Measurements from ENCODE around the gene RAB30.
"Not testable (repeated sequence)": the region's sequence is repeated elsewhere in the genome, so short reads cannot be mapped to it uniquely, and the experiment has no call there.

RAB30 gene

DNA sequence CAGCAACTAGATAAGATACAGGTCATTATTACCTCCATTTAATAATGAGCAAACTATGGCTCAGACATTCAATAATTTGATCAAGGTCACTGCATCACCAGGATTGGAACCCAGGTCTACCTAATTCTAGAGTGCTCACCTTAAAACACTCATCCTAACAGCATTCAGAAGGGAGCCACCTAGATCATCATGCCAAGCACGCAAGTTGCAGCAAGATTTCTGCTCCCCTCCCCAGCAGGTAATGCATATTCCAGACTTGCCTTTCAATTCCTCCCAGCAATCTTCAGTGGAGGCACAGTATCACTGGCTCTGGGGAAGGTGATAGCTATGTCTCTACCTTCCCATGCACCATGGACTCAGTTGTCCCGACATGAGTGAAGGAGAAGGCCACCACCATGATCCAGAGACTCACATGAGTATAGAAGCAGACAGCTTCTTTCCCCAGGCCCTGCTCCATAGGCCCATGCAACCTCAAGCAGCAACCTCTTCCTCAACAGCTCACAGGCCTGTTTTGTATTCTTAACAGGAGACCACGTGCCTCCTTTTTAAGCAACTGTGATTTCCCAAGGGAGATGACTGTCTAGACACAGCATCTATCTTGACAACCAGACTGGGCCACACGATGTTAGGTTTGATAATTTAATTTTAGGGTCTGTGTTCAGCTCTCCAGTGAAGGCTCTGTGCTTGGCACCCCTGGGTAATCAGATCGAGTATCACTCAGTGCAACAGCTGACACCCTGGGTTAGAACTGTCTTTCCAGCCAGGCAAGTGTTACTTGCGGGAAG lies 36.4 kb downstream of the RAB30 start:
- DNase-seq, result no peak

DNA sequence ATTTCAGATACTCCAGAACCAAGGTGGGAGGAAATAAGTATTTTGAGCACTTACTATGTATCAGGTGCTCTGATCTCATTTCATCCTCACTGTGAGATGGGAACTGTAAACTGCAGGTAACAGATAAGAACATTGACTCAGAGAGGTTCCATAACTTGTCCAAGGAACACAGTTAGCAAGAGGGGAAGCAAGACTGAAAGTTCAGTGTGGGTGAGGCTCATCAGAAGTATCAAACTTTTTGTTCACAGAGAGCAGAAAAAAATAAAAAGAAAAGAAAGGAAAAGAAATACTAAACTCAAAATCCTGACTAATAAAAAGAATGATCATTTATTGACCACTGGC lies 37.1 kb downstream of the RAB30 start:
- DNase-seq, result no peak

DNA sequence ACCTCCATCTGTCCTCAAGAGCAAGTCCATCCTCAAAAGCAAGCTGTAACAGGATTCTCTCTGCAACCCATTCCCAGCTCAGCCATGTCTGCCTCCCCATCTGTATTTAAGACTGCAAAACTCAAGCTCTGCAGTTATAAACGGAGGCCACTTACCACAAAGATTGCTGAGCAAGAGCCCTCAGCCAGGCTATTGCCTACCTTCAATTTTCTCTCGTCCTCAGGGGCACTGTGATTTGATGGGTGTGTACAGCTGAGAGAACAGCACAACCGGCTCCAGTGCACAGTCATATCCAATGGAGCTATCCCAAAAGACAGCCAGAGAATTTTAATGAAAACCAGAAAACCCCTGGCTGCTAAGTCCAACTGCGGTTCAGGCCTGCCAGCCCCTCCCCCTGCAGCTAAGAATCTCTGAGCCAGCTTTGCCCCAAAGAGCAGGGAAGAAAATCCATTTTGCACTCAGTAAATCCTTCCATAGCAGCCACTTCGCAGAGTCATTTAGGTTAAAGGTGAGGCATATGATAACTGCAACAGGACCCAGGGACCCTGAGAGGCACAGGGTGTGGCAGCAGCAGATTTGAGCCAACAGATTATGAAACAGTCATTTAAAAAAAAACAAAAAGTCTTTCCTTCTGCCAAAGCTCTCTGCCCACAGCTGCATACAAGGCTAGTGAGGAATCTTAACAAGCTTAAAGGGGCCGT lies 37.6 kb downstream of the RAB30 start:
- no peak for DNase-seq

DNA sequence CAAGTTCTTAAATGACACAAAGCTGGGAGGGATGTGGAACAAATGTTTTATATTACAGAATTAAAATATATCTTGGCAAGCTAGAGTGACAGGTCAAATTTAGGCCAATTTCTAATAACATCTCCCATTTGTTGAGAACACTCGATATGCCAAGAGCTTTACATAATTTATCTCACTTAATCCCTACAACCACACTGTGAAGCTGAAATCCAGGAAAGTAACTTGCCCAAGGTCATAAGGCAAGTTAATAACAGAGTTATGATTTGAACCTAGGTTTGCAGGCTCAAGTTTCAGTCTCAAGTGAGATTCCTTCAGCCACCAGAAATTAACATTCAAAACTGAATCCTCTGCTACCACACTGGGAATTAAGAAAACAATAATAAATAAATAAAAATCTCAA lies 38.3 kb downstream of the RAB30 start:
- no peak for DNase-seq

DNA sequence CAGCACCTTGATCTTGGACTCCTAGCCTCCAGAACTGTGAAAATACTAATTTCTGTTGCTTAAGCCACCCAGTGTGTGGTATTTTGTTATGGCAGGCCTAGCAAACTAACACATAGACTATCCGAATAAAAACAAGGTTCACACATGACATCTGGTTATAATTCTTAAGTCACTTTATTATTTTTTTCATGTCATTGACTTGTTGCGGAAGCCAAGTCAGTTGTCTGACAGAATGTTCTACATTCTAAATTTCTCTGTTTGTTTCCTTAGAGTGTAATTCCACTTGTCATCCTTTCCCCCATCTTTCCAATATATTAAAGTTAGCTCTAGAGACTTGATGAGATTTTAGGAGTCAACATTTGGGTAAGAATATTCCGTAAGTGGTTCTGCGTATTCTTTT lies 40.6 kb downstream of the RAB30 start:
- DNase-seq, result no peak

DNA sequence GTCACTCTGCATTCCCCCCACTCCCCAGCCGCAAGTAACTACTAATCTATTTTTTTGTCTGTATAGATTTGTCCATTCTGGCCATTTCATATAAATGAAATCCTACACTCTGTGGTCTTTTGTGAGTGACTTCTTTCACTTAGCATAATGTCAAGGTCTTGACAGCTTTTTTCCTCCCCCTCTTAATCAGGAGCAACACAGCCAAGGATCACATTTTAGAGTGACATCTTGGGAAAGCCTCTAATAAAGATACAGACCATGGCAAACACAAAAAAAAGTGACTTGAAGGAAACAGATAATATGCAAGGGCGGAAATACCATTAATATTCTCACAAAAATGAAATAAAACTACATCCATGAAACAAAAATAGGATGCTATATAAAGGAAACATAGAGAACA lies 43.9 kb downstream of the RAB30 start:
- no peak for DNase-seq

DNA sequence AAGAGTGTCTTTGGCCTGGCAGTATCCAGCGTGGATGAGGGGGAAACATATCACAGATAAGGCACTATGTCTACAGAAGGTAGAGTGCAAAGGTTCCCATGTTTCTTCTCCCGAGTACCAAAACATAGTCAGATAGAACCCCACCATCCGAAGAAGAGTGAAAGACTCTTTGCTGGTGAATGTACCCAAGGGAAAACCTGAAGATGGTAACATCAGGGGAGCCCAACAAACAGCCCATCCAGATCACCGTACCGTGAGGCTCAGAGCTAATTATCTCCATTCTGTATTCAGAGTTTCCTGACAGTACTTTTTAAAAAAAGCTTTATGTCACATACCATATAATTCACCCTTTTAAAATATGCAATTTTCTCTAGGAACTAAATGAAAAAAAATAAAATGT lies 44.4 kb downstream of the RAB30 start:
- DNase-seq, result no peak

DNA sequence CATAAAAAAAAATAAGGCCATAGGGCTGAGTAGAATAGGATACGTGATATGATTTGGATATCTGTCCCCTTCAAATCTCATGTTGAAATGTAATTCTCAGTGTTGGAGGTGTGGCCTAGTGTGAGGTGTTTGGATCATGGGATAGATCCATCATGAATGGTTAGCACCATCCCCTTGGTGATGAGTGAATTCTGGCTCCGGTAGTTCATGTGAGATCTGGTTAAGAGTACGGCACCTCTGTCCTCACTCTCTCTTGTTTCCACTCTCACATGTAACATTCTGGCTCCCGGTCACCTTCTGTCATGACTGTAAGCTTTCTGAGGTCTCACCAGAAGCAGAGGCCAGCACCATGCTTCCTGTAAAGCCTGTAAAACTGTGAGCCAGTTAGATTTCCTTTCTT lies 45.5 kb downstream of the RAB30 start:
- no peak for DNase-seq

DNA sequence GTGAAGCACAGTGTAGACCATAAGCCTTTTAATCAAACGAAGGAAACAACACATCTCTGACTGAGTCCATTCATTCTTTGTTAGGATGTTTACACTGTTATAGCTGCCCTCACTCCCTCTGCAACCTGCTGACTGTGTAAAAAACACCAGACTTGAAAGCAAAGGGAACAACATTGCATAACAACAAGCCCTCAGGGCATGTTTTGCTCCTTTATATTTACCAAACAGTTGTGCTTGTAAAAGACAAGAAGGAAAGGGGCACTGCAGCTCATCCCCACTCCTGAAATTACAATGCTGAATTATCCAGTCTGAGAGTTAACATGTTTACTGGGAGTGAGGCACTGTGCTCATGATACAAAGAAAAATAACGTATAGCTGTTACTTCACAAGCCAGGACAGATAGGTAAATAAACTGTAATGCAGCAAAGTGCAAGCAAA lies 46.4 kb downstream of the RAB30 start:
- DNase-seq, result no peak

DNA sequence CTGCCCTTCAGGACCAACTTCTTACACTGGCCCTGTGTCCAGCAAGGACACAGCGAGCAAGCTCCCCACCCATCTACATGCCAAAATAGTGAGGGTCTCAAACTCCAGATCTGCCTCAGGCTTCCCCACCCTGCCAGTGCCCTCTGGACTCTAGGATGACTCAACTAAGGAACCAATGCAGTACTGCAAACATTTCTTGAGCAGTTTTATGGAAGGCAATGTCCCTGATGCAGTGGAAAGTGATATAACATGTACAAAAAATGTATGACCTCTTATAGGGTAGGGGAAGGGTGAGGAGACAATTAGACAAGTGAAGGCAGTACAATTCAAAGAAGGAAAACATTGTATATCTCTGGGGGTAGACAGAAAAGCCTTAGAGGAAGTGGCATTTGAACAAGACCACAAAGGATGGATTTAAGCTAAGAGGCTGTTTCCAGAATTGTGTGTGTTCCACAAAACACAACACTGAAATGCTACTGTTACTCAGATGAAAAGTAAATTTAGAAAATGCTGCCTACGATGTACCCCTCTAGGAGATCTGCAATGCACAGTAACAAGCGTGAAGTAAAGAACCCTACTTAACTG lies 47.3 kb downstream of the RAB30 start:
- no peak for DNase-seq

DNA sequence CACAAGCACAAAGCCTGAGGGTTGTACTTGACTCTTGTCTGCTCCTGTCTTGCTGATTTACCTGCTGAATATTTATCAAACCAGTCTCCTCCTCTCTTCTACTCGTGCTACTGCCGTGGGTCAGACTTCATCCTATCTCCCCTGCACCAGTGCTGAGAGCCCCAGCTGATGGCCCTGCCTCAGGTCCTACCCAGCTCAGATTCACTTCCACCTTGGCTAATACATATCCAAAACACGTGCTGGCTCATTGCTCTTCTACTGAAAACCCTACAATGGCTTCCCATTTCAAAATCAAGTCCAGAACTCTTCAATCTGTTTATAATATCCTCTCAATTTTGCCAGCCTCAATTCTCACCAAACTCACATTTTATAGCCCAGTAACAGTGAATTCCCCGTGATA lies 48.3 kb downstream of the RAB30 start:
- DNase-seq, result no peak

DNA sequence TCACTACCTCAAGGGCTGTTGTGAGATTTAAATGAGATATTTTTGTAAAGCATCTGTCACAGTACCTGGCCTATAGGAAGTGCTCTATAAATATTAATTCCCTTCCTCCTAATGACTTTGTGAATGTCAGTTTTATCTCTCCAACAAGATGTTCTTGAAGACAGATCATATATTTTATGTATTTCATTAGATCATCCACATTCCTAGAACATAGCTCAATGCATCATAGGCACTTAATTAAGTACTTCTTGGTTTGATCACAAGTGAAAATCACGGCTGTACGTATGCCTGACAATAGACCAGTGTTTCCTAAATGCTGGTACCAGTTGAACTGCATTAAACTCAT lies 49.9 kb downstream of the RAB30 start:
- no peak for DNase-seq

DNA sequence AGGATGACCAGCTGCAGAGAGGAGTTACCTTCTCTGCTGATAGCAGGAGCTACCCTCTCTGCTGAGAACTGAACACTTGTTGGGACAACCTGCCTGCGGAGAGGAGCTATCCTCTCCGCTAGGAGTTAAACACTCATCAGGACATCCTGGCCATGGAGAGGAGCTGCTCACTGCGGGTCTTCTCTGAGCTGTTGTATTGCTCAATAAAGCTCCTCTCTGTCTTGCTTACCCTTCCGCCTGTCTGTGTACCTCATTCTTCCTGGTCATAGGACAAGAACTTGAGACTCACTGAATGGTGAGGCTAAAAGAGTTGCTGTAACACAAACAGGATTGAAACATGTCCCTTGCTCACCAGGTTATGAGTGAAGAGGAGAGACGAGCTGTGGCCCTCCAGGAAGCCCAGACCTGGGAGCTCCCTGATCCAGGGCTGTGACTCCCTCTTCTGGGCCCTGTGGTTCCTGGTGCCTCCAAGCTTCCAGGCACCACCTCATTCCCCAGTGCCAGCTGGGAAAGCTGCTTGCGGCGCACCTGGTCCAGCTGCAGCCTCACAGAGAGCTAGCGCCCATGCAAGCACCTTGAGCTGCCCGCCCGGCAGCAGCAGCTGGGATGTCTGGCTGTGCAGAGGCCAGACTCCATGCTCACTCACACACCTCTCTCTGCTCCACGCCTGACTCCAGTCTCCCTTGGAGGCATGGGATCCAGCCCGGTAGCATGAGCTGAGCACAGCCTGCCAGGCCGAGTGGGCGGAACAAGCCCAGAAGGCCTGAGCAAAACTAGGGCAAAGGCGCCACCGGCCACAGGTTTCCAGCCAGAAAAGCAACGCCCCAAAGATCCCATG lies 50.5 kb downstream of the RAB30 start:
- DNase-seq, result no peak

DNA sequence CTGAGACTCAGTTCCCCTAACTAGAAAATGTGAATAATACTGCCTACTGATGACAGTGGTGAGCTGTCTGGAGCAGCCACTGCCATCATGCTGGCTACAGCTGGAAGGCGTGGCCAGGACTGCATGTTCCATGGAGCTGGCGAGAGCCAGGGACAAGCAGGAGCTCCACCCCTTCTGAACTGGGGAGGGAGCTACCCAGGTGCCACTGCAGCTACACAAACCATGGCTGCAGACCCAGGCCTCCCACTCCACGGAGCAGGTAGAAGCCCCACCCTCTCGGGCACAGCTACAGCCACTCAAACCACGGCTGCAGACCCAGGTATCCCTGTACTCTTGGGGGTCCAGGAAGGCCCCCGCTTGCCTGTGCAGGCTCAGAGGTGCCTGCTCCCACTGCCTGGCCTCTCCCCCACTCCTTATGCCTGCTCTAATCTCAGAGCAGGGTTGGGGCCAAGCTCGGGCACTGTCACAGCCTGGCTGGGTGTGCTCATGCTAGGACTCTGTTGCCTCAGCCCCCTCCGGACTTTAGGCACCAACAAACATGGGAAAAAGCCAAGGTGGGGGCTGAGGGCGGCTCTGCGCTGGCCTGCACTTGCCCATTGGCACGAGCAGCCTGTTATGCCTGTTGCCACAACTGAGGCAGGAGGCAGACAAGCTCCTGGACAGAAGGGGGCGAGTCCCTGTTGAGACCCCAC lies 51.7 kb downstream of the RAB30 start:
- DNase-seq, result no peak

DNA sequence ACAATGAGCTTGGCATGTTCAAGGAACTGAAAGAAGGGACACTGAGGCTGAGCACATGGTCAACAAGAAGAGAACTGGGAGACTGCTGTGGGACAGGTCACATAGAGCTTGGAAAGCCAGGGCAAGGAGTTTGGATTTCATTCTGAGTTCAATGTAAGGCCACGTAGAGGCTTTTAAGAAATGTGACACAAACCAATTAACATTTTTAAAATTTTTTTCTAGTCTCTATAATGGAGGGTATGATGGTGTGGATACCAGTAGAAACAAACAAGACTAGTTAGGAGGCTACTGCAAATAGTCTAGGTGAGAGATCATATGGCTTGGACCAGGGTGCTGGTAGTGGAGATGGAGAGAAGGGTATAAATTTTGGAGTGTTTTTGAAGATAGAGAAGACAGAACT lies 56.7 kb downstream of the RAB30 start:
- DNase-seq, result no peak

DNA sequence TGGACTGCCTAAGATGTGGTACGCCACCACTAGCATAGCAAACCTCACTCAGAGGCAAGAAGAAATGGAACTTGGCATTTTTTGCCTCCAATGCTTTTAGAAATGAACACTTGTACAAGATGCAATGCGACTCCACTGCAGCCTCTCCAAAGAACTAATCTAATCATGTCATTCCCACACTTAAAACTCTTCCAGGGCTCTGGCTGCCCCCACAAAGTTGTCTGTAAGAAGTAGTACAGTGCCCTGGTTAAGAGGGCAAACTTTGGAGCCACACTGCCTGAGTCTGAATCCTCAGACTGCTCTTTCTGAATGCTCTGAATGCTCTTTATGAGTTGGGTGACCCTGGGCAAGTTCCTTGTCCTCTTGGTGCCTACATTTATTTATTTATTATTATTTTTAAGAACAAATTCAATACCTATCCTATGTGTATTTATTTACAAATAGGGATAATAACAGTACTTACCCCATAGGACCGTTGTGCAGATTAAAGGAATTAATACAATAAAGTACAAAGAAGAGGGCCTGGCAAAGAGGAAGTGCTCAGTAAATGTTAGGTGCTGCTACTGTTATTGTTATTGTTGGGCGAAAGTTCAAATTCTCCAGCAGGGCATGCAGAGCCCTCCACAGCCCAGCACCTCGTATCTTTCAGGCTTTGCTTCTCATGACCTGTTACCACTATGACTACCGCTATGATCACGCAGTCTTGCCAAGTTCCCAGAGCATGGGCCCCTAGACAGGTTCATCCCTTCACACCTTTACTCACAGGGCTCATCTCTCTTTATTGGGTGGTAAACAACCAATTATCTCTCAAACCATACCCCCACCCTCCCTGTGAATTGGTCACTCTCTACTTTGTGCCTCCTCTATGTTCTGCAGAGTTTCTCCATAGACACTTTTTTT lies 59.3 kb downstream of the RAB30 start:
- DNase-seq, result no peak

DNA sequence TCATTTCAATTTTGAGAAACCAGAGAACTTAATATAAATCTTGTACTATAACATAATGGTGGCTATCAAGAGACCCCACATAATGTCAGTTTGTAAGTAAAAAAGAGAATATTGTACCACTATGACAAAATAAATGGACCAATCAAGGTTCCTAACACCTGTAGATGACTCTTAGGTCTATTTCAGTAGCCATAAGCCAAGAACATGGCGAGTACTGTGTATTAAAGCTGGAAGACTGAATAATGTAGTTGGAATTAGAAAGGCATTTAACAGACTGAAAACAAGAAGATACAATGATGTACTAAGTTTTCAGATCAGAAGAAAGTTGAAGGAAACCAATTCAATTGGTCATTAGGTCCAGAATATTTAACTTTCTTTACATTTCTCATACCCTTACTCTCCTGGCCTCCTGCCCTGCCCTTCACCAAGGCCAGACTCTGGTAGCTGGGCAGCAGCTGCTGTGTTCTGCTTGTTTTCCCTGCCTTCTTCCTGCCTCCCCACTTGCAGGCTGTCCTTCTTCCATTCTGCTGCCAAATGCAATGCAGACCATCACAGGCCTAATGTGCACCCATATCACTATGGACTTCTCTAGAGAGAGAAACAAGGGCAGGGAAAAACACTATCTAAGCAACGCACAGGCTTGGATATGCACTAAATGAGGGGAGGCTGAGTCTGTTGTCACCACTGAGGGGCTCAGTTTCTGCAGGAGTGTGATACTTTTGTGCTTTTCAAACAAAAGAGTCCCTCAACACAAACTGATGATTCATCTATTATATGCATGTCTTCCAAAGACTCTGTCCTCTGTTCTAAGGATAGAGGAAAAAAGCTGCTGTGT lies 60.1 kb downstream of the RAB30 start:
- DNase-seq, result no peak

DNA sequence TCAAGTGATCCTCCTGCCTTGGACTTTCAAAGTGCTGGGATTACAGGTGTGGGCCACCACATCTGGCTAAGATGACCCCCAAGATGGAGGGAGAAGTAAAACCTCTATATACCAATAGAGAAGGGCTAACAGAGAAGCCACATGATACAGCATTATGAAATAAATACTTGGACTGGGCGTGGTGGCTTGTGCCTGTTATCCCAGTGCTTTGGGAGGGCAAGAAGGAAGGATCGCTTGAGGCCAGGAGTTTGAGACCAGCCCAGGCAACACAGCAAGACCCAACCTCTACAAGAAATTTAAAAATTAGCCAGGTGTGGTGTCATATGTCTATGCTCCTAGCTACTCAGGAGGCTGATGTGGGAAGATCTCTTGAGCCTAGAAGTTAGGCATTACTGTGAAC lies 61.7 kb downstream of the RAB30 start:
- DNase-seq, result no peak

DNA sequence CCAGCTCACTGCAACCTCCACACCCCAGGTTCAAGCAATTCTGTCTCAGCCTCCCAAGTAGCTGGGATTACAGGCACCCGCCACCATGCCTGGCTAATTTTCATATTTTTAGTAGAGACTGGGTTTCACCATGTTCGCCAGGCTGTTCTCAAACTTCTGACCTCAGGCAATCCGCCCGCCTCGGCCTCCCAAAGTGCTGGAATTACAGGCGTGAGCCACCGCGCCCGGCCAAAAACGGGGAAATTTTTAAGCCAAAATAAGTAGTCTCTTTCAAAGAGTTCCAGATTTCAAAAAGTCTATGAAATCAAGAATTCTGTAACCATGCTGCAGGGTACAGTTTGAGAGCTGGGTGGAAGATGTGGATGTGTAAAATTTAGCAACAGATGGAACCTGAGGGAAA lies 62.6 kb downstream of the RAB30 start:
- not testable (repeated sequence) for DNase-seq

DNA sequence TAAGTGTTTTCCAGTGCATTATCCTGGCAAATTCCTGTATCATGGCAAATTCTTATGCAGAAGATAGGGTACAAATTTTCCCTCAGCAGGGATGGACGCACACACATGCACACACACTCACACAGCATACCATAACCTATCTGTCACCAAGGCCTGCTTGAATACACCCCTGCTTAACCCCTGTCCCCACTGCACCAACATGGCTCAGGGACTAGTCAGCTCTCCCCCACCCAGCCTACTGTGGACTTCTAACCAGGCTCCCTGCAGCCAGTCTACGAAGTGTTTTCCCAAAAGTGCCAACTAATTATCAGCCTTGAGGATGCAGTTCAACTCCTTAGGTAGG lies 63.1 kb downstream of the RAB30 start:
- no peak for DNase-seq
